HUDEP-2 (cell line): Measurements from ENCODE around the gene DTNB.
A peak's percentile ranks its signal among the peaks of the same experiment; 100 is the strongest.
"Not testable (repeated sequence)": the region's sequence is repeated elsewhere in the genome, so short reads cannot be mapped to it uniquely, and the experiment has no call there.

Source experiments
- DNase-seq, 76 experiments: peaks; one replicate each; lab custom pipeline; 2025; ENCODE audit not compliant: unreplicated experiment in 76 of 76; lab: John Stamatoyannopoulos, UW

Gene DTNB

DNA sequence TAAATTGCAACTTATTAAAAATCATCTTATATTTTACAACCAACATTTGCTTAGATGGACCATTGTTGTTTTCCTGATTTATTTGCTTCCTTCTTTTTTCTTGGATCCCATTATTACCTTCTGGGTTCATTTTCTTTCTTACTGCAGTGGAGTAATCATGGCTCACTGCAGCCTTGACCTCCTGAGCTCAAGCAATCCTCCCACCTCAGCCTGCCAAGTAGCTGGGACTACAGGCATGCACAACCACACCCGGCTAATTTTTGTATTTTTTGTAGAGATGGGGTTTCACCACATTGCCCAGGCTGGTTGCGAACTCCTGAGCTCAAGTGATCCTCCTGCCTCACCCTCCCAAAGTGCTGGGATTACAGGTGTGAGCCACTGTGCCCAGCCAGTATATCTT lies 123.8 kb downstream of the DTNB start:
- not testable (repeated sequence) for DNase-seq

DNA sequence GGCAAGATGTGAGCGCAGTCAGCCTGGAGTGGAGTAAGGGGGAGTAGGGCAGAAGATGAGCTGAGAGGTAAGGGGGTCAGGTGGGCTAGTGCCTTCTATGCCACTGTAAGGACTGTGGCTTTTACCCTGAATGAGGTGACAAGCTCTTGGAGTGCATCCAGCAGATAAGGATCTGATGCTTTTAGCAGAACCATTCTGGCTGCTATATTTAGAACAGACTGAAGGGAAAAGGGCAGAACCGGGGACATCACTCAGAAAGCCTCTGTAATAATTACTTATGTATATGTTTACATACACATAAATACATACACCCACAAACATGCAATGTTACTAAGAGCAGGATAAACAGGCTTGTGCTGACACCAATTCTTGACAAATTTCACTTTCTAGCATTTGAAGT lies 124.8 kb downstream of the DTNB start:
- DNase-seq = peak in 9 of 76 experiments; percentile 3 to 33 (median 11)

DNA sequence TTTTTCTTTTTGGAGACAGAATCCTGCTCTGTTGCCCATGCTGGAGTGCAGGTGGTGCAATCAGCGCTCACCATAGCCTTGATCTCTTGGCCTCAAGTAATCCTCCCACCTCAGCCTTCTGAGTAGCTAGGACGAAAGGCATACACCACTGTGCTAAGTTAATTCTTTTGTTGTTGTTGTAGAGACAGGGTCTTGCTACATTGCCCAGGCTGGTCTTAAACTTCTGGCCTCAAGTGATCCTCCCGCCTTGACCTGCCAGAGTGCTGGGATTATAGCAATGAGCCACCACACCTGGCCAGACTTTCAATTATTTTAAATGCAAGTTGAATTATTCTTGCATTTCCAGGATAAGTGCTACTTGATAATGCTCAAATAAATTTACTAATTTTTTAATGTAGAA lies 126.5 kb downstream of the DTNB start:
- DNase-seq = no peak

DNA sequence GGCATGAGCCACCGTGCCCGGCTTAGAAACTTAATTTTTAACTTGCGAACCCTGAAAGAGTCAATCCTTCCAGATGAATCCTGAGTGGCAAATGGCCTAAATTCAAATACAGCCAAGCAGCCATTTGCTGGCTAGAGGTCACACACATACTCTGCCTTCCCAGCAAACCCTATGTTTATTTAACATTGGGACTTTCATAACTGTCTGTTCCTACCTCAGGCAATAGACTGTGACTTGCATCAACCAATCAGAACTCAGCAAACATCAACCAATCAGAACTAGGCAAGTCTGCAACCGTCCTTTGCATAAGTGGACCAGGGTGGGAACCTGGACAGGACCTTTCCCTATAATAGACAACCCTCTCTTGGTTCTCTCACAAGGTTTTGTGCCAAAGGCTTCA lies 127.5 kb downstream of the DTNB start:
- no peak for DNase-seq

DNA sequence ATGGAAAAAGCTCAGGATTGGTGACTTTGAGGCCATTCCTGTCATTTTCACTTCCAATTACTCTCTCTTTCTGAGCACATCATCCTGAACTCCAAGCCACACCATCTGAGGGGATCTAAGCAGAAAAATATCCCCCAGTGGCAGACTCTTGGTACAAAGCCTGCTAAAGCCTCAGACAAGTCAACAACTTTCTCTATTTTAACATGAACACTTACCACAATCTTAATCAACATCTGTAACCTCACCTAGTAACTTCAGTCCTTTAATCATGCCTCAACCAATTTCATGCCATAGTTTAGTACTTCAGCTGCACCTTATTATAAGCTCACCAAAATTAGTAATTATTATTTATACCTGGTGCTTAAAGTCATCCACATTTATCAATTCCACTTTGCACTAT lies 128.9 kb downstream of the DTNB start:
- no peak for DNase-seq

DNA sequence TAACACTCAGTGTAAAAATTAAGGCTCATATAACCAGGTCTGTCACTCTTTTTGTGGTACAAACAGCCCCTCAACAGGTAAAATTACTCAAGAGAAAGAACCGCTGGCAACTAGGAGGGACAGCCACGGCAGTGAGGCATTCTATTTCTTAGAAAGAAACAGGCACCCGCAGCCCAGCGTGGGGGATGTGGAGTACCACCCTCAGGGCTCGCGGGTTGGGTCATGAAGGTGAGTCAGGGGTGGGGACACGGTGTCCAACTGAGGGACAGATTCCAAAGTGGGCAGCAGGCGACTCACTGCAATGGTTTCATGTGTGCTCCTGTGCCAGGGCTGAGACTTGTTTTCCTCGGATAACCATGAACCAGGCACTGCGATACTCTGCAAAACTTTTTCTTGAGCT lies 129.4 kb downstream of the DTNB start:
- DNase-seq = no peak

DNA sequence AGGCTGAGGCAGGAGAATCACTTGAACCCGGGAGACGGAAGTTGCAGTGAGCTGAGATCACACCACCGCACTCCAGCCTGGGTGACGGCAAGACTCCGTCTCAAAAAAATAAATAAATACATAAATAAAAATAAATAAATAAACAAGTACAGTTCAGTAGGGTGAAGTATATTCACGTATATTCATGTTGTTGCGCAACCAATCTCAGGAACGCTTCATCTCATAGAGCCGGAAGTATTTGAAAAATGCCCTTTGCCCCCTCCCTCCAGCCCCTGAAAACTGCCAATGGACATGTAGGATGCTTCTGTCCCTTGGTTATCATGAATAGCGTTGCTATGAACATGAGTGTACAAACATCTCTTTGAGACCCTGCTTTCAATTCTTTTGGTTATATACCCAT lies 132.0 kb downstream of the DTNB start:
- no peak for DNase-seq

DNA sequence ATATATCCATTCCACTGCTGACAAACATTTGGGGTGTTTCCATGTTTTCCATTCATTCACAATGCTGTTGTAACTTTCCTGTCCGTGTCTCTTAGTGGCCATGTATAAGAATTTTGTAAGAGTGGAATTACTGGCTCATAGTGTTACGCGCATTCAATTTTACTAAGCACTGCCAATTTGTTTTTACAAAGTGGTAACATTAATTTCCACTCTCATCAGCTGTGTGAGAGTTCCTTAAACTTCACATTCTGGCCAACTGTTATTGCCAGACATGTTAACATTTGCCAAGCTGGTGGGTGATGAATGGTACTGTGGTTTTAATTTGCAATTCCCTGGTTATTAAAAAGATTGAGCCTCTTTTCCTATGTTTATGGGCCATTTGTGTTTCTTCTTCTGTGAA lies 134.2 kb downstream of the DTNB start:
- DNase-seq = no peak

DNA sequence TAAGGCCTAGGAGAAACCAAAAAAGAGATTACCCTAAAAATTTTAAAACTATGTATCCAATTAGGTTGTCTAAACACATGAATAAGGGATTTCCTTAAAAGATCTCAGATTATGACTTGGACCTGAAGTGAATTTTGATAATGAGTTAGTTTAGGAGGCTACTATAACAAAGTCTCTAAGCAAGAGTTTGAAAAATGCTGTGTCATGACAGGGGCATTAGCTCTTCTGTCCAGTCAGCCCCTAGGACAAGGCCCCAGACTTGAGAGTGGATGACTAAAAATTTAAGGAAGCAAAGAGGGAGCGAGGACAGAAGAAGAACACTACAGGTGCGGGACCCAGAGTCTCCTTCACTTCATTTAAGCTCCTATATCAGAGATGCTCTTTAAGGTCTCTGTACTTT lies 135.9 kb downstream of the DTNB start:
- no peak for DNase-seq

DNA sequence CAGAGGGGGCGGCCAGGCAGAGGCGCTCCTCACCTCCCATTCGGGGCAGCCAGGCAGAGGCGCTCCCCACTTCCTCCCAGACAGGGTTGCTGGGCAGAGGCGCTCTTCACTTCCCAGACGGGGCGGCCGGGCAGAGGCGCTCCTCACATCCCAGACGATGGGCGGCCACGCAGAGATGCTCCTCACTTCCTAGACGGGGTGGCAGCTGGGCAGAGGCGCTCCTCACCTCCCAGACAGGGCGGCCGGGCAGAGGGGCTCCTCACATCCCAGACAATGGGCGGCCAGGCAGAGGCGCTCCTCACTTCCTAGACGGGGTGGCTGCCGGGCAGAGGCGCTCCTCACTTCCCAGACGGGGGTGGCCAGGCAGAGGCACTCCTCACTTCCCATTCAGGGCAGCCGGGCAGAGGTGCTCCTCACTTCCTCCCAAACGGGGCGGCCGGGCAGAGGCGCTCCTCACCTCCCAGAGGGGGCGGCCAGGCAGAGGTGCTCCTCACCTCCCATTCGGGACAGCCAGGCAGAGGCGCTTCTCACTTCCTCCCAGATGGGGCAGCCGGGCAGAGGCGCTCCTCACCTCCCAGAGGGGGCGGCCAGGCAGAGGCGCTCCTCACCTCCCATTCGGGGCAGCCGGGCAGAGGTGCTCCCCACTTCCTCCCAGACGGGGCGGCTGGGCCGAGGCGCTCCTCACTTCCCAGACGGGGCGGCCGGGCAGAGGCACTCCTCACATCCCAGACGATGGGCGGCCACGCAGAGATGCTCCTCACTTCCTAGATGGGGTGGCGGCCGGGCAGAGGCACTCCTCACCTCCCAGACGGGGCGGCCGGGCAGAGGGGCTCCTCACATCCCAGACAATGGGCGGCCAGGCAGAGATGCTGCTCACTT lies 137.7 kb downstream of the DTNB start:
- DNase-seq = not testable (repeated sequence)

DNA sequence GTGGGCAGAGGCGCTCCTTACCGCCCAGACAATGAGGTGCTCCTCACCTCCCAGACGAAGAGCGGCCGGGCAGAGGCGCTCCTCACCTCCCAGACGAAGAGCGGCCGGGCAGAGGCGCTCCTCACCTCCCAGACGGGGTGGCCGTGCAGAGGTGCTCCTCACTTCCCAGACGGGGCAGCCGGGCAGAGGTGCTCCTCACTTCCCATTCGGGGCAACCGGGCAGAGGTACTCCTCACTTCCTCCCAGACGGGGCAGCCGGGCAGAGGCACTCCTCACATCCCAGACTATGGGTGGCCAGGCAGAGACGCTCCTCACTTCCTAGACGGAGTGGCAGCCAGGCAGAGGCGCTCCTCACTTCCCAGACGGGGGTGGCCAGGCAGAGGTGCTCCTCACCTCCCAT lies 138.4 kb downstream of the DTNB start:
- not testable (repeated sequence) for DNase-seq

DNA sequence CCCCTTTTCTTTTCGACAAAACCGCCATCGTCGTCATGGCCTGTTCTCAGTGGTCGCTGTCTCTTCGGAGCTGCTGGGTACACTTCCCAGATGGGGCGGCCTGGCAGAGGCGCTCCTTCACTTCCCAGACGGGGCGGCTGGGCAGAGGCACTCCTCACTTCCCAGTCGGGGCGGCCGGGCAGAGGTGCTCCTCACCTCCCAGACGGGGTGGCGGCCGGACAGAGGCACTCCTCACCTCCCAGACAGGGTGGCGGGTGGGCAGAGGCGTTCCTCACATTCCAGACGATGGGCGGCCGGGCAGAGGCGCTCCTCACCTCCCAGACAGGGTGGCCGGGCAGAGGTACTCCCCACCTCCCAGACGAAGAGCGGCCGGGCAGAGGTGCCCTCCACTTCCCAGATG lies 138.9 kb downstream of the DTNB start:
- DNase-seq = no peak

DNA sequence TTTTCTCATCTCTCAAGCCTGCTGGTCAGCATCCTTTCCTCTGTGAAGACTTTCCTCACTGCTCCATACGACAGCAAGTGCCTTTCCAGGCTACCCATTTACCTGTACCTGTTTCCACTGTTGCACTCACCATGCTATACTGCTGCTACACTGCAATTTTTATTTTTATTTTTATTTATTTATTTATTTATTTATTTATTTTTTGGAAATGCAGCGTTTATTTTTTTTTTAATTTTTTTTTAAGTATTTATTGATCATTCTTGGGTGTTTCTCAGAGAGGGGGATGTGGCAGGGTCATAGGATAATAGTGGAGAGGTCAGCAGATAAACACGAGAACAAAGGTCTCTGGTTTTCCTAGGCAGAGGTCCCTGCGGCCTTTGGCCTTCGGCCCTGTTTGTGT lies 139.6 kb downstream of the DTNB start:
- peak in 8 of 76 experiments; percentile 4 to 50 (median 24) for DNase-seq

DNA sequence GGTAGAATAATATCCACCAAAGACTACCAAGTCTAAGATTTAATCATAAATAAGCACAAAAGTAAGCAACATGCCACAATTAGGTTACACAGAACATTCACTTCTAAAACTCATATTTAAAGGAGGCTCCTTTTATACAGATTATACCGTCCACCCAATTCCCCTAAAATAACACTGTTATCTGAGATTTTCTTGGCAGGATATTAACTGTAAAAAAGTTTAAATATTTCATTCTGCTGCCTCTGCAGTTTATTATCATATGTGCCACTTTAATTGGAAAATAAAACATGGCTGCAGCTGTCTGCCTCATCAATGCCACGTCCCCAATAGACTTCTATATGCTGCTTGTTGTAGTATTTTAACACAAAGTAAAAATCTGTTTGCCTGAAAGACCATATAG lies 140.9 kb downstream of the DTNB start:
- no peak for DNase-seq

DNA sequence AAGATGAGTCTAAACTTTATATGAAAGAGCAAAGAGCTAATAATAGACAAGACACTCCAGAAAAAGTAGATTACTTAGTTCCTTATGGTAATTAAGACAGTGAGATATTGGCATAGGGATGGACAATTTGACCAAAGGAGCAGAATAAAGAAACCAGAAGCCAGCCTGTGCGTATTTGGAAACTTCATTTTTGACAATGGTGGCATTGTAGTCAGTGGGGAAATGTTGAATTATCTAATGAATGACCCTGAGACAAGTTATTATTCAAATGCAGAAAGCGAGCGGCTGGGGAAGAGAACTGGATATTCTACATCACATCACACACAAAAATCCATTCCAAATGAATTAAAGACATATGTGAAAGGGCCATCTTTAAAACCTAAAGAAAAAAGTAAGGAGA lies 144.3 kb downstream of the DTNB start:
- no peak for DNase-seq

DNA sequence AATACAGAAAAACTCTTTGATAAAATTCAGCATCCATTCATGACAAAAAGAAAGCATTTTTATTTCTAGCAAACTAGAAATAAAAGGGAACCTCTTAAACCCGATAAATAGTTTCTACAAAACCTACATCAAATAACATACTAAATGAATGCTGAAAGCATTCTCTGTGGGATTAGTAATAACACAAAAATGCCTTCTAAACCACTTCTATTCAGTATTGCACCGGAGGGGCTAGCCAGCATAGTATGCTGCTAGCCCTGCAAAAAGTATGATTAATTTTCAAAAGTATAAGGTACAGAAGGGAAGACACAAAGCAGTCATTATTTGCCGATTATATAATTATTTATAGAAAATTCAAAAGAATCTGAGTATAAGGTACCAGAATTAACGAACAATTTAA lies 145.2 kb downstream of the DTNB start:
- no peak for DNase-seq

DNA sequence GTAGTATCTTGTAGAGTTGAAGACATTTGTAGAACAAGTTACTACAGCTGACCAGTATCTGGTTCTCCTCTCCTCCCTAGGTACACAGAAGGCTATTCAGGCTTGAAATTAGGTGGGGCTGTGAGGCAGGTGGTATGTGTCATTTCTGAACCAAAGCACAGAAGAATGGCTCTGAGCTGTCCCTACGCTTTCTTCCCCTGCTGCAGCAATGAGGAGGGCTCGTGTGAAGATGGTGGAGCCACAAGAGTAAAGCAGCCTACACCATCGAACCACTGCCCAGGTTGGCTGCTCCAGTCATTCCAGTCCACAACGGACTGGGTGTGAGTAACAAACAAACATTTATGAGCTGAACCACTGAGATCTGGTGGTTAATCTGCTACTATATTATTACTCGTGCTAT lies 148.9 kb downstream of the DTNB start:
- no peak for DNase-seq

DNA sequence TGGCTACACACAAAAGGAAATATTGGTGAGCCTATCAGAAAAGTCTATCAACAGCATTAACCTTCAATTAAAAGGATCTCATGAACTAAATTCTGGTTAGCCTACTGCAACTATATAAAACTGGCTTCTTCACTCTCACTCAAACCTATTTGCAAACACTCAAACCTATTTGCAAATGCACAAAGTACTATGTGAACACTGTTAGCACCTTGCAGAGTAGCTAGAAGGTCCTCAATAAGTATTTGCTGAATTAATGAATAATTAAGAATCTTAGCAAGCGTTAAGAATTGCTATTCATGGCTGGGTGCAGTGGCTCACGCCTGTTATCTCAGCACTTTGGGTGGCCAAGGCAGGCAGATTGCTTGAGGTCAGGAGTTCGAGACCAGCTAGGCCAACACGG lies 150.3 kb downstream of the DTNB start:
- DNase-seq = no peak

DNA sequence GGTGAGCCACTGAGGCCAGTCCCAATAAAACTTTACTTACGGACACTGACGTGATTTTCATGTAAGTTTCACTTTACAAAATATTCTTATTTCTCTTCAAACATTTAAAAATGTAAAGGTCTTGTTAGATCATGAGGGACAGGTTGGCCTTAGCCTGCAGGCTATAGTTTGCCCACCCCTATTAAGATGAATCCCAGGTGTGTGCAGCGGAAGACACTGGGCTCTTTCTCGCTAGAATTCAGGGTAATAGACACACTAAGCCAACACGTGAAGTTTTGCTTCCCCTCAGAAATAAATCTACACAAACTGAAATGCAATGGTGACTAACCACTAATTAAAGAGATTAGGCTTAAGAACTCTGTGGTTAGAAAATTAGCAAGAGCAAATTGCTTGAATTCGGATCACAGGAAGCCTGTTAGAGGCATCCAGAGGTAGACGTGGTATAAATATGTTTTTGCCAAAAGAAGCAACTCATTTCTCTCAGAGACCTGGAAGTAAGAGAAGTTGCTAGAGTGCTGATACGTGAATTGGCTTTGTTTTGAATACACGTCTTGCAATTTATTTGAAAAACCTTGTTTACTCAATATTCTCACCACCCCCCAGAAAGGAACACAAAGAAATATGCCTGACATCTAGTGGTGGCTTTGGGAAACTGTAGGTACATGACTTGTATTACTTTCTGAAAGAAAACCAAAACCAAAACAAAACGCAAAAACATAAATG lies 151.6 kb downstream of the DTNB start:
- peak in 25 of 76 experiments; percentile 4 to 61 (median 31) for DNase-seq

DNA sequence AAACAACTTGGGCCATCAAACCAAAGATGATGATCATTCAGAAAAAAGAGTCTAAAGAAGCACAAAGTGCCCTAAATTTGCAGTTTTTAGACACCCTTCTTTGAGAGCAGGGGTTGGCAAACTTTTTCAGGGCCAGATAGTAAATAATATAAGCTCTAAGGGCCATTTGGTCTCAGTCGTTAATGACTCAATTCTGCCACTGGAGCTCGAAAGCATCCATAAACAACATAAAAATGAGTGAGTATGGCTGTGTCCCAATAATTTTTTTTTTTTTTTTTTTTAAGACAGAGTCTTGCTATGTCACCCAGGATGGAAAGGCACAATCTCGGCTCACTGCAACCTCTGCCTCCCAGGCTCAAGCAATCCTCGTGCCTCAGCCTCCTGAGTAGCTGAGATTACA lies 152.3 kb downstream of the DTNB start:
- DNase-seq = no peak

DNA sequence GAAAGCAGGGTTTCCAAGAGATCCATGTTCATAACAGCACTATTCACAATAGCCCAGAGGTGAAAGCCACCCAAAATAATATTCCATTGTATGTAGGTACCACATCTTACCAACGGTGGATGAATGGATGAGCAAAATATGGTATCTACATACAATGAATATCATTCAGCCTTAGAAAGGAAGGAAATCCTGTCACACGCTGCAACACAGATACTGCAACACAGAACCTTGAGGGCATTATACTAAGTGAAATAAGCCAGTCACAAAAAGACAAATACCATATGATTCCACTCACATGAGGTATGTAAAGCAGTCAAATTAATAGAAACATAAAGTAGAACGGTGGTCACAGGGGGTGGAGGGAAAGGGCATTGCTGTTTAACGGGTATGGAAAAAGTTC lies 155.7 kb downstream of the DTNB start:
- DNase-seq = no peak

DNA sequence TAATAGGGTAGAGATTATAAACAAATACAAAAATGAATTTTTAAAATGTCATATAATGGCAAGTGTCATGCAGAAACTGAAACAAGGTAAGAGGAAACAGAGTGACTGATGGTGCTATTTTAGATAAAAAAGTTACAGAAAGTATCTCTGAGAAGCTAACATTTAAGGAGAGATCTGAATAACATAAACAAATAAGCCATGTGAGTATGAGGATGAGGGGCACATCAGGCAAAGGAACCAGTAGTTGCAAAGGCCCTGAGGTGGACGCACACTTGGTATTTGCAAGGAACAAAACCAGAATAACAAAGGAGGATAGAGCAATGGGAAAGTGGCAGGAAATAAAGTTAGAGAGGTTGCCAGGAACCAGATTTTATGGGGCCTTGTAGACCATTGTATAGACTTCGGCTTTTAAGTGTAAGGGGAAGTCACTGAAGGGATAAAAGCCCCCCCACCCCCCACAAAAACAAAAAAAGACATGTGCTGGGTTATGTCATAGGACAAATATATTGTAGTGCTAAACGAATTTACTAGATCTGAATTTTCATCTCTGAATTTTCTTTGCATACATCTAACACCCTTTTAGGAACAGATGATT lies 159.2 kb downstream of the DTNB start:
- no peak for DNase-seq
